Sigmoid colon (tissue), 4 donors: ENCODE data around the gene TRIB2.

ENCODE experiments used
- CTCF ChIP-seq, 4 experiments: fragments of 450-650 bp in 3 of 4; fragments of 200-600 bp in 1 of 4; IDR thresholded peaks; one replicate each; pipeline ENCODE4 v1.5.1; 2016 to 2019; ENCODE audit warnings: antibody characterized with exemption in 4 of 4, mild to moderate bottlenecking in 3 of 4, moderate library complexity in 2 of 4
- EP300 ChIP-seq, 4 donors: sonication (generic); formaldehyde crosslinking; IDR thresholded peaks; one replicate each; pipeline ENCODE4 v1.6.1; 2017; ENCODE audit warnings: antibody characterized with exemption in 4 of 4
- POLR2A ChIP-seq, 2 donors: fragments of 450-650 bp; IDR thresholded peaks; one replicate each; pipeline ENCODE4 v1.6.1; 2016; ENCODE audit warnings: antibody characterized with exemption in 2 of 2, mild to moderate bottlenecking in 2 of 2, moderate library complexity in 2 of 2
- POLR2AphosphoS5 ChIP-seq, 4 donors: sonication (generic); formaldehyde crosslinking; IDR thresholded peaks; one replicate each; pipeline ENCODE4 v1.6.1; 2017; ENCODE audit warnings: antibody characterized with exemption in 4 of 4

- TF ChIP-seq EP300 (IDR thresholded peaks at IDR 0.05), result no peak
- no peak for TF ChIP-seq CTCF (IDR thresholded peaks at IDR 0.05)
- TF ChIP-seq POLR2AphosphoS5 (IDR thresholded peaks at IDR 0.05), result no peak
- no peak for TF ChIP-seq POLR2A (IDR thresholded peaks at IDR 0.05)
These were observed 4.1 kb downstream of the TRIB2 start for GRCh38 chr2:12720754-12721378.
